Measurements from ENCODE around the gene CDC5L.

DNA sequence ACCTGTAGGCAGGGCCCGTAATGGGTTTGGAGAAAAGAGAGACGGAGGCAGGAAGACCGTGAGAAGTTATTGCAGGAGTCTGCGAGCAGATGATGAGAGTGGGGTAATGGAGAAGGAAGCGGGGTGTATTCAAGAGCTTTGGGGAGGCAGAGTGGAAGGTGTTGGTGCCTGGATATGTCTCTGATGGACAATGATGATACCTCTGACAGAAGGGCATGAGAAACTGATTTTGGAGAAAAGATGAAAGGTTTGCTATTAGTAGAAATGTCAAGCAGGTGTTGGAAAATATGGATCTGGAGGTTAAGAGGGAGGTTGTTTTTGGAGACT is 69.4 kb downstream of the CDC5L start:
- TF ChIP-seq, protein P1, sequence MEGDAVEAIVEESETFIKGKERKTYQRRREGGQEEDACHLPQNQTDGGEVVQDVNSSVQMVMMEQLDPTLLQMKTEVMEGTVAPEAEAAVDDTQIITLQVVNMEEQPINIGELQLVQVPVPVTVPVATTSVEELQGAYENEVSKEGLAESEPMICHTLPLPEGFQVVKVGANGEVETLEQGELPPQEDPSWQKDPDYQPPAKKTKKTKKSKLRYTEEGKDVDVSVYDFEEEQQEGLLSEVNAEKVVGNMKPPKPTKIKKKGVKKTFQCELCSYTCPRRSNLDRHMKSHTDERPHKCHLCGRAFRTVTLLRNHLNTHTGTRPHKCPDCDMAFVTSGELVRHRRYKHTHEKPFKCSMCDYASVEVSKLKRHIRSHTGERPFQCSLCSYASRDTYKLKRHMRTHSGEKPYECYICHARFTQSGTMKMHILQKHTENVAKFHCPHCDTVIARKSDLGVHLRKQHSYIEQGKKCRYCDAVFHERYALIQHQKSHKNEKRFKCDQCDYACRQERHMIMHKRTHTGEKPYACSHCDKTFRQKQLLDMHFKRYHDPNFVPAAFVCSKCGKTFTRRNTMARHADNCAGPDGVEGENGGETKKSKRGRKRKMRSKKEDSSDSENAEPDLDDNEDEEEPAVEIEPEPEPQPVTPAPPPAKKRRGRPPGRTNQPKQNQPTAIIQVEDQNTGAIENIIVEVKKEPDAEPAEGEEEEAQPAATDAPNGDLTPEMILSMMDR (conservative IDR thresholded peaks at IDR 0.05; ENCODE audit: low read depth in 2 of 2), result no peak
- TF ChIP-seq EZH2 (IDR thresholded peaks at IDR 0.05; ENCODE audit: low read depth, unreplicated experiment), result no peak
- TF ChIP-seq, protein P2, sequence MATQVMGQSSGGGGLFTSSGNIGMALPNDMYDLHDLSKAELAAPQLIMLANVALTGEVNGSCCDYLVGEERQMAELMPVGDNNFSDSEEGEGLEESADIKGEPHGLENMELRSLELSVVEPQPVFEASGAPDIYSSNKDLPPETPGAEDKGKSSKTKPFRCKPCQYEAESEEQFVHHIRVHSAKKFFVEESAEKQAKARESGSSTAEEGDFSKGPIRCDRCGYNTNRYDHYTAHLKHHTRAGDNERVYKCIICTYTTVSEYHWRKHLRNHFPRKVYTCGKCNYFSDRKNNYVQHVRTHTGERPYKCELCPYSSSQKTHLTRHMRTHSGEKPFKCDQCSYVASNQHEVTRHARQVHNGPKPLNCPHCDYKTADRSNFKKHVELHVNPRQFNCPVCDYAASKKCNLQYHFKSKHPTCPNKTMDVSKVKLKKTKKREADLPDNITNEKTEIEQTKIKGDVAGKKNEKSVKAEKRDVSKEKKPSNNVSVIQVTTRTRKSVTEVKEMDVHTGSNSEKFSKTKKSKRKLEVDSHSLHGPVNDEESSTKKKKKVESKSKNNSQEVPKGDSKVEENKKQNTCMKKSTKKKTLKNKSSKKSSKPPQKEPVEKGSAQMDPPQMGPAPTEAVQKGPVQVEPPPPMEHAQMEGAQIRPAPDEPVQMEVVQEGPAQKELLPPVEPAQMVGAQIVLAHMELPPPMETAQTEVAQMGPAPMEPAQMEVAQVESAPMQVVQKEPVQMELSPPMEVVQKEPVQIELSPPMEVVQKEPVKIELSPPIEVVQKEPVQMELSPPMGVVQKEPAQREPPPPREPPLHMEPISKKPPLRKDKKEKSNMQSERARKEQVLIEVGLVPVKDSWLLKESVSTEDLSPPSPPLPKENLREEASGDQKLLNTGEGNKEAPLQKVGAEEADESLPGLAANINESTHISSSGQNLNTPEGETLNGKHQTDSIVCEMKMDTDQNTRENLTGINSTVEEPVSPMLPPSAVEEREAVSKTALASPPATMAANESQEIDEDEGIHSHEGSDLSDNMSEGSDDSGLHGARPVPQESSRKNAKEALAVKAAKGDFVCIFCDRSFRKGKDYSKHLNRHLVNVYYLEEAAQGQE (IDR thresholded peaks at IDR 0.05; ENCODE audit: unreplicated experiment), result no peak
- no peak for TF ChIP-seq POLR2AphosphoS5 (IDR thresholded peaks at IDR 0.05; ENCODE audit: low read depth)
- no peak for TF ChIP-seq EZH2phosphoT487 (IDR thresholded peaks at IDR 0.05; ENCODE audit: unreplicated experiment)
- TF ChIP-seq CREB1 (CRISPR knock-in tag; IDR thresholded peaks at IDR 0.05; ENCODE audit: low read depth), result no peak
- no peak for TF ChIP-seq NANOG (IDR thresholded peaks at IDR 0.05; ENCODE audit: borderline replicate concordance)
- TF ChIP-seq JUNB (IDR thresholded peaks at IDR 0.05; ENCODE audit: unreplicated experiment), result no peak
- TF ChIP-seq STAT1 (IDR thresholded peaks at IDR 0.05; ENCODE audit: unreplicated experiment), result no peak
- TF ChIP-seq, protein P3, sequence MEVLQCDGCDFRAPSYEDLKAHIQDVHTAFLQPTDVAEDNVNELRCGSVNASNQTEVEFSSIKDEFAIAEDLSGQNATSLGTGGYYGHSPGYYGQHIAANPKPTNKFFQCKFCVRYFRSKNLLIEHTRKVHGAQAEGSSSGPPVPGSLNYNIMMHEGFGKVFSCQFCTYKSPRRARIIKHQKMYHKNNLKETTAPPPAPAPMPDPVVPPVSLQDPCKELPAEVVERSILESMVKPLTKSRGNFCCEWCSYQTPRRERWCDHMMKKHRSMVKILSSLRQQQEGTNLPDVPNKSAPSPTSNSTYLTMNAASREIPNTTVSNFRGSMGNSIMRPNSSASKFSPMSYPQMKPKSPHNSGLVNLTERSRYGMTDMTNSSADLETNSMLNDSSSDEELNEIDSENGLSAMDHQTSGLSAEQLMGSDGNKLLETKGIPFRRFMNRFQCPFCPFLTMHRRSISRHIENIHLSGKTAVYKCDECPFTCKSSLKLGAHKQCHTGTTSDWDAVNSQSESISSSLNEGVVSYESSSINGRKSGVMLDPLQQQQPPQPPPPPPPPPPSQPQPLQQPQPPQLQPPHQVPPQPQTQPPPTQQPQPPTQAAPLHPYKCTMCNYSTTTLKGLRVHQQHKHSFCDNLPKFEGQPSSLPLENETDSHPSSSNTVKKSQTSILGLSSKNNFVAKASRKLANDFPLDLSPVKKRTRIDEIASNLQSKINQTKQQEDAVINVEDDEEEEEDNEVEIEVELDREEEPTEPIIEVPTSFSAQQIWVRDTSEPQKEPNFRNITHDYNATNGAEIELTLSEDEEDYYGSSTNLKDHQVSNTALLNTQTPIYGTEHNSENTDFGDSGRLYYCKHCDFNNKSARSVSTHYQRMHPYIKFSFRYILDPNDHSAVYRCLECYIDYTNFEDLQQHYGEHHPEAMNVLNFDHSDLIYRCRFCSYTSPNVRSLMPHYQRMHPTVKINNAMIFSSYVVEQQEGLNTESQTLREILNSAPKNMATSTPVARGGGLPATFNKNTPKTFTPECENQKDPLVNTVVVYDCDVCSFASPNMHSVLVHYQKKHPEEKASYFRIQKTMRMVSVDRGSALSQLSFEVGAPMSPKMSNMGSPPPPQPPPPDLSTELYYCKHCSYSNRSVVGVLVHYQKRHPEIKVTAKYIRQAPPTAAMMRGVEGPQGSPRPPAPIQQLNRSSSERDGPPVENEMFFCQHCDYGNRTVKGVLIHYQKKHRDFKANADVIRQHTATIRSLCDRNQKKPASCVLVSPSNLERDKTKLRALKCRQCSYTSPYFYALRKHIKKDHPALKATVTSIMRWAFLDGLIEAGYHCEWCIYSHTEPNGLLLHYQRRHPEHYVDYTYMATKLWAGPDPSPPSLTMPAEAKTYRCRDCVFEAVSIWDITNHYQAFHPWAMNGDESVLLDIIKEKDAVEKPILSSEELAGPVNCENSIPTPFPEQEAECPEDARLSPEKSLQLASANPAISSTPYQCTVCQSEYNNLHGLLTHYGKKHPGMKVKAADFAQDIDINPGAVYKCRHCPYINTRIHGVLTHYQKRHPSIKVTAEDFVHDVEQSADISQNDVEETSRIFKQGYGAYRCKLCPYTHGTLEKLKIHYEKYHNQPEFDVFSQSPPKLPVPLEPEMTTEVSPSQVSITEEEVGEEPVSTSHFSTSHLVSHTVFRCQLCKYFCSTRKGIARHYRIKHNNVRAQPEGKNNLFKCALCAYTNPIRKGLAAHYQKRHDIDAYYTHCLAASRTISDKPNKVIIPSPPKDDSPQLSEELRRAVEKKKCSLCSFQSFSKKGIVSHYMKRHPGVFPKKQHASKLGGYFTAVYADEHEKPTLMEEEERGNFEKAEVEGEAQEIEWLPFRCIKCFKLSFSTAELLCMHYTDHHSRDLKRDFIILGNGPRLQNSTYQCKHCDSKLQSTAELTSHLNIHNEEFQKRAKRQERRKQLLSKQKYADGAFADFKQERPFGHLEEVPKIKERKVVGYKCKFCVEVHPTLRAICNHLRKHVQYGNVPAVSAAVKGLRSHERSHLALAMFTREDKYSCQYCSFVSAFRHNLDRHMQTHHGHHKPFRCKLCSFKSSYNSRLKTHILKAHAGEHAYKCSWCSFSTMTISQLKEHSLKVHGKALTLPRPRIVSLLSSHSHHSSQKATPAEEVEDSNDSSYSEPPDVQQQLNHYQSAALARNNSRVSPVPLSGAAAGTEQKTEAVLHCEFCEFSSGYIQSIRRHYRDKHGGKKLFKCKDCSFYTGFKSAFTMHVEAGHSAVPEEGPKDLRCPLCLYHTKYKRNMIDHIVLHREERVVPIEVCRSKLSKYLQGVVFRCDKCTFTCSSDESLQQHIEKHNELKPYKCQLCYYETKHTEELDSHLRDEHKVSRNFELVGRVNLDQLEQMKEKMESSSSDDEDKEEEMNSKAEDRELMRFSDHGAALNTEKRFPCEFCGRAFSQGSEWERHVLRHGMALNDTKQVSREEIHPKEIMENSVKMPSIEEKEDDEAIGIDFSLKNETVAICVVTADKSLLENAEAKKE (CRISPR knock-in tag; IDR thresholded peaks at IDR 0.05), result no peak
- TF ChIP-seq ZNF114 (CRISPR knock-in tag; IDR thresholded peaks at IDR 0.05), result no peak
- TF ChIP-seq, protein P4, sequence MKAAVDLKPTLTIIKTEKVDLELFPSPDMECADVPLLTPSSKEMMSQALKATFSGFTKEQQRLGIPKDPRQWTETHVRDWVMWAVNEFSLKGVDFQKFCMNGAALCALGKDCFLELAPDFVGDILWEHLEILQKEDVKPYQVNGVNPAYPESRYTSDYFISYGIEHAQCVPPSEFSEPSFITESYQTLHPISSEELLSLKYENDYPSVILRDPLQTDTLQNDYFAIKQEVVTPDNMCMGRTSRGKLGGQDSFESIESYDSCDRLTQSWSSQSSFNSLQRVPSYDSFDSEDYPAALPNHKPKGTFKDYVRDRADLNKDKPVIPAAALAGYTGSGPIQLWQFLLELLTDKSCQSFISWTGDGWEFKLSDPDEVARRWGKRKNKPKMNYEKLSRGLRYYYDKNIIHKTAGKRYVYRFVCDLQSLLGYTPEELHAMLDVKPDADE (IDR thresholded peaks at IDR 0.05), result no peak

Measured in GM23338 (cell line).